CD4-positive, alpha-beta T cell treated with Interleukin-6 for 4 hours (primary cell): Measurements from ENCODE around the gene ELAVL4.

Experiments used
- DNase-seq: peaks from one replicate; pipeline ENCODE4 v3.0.0-alpha.2; 2020; ENCODE audit warnings: mixed read lengths

Gene ELAVL4

GRCh38 chr1:50108497-50109059, at the start of gene ELAVL4:
Gene ELAVL4 (plus strand): TSS chr1:50108920. CDS start chr1:50109190, 270 bp downstream.
- DNase-seq = no peak

- DNase-seq = no peak
These were observed 48.4 kb upstream of the ELAVL4 start for GRCh38 chr1:50060279-50060678.

GRCh38 chr1:50066806-50067205, 41.9 kb upstream of the ELAVL4 start:
- DNase-seq = no peak

- no peak for DNase-seq
These were observed 33.8 kb upstream of the ELAVL4 start for GRCh38 chr1:50074931-50075330.

- no peak for DNase-seq
These were observed 31.4 kb upstream of the ELAVL4 start for GRCh38 chr1:50077273-50077672.

GRCh38 chr1:50080904-50081586, 27.7 kb upstream of the ELAVL4 start:
- DNase-seq = no peak

- DNase-seq = no peak
These were observed 24.3 kb upstream of the ELAVL4 start for GRCh38 chr1:50084389-50084788.

- DNase-seq = no peak
These were observed 17.7 kb upstream of the ELAVL4 start for GRCh38 chr1:50091068-50091467.

GRCh38 chr1:50095716-50096115, 13.0 kb upstream of the ELAVL4 start:
- no peak for DNase-seq

- DNase-seq = no peak
These were observed 11.6 kb upstream of the ELAVL4 start for GRCh38 chr1:50097021-50097679.

GRCh38 chr1:50097791-50098190, 10.9 kb upstream of the ELAVL4 start:
- DNase-seq = no peak

GRCh38 chr1:50098591-50099021, 10.1 kb upstream of the ELAVL4 start:
- no peak for DNase-seq

- DNase-seq = no peak
These were observed 9.1 kb upstream of the ELAVL4 start for GRCh38 chr1:50099654-50100053.

GRCh38 chr1:50103615-50104081, 5.1 kb upstream of the ELAVL4 start:
- no peak for DNase-seq

- DNase-seq = no peak
These were observed 3.3 kb upstream of the ELAVL4 start for GRCh38 chr1:50105433-50105832.

GRCh38 chr1:50106095-50106761, 2.5 kb upstream of the ELAVL4 start:
- DNase-seq = no peak

GRCh38 chr1:50109116-50109515, 396 bp downstream of the ELAVL4 start:
- no peak for DNase-seq

- no peak for DNase-seq
These were observed 941 bp downstream of the ELAVL4 start for GRCh38 chr1:50109647-50110075.

- DNase-seq = no peak
These were observed 1.4 kb downstream of the ELAVL4 start for GRCh38 chr1:50110151-50110550.

GRCh38 chr1:50110656-50111055, 1.9 kb downstream of the ELAVL4 start:
- DNase-seq = no peak

- DNase-seq = no peak
These were observed 2.8 kb downstream of the ELAVL4 start for GRCh38 chr1:50111503-50111902.

GRCh38 chr1:50112193-50112592, 3.5 kb downstream of the ELAVL4 start:
- no peak for DNase-seq

- no peak for DNase-seq
These were observed 14.4 kb downstream of the ELAVL4 start for GRCh38 chr1:50123071-50123470.
